GM23248 (cell line): ENCODE data around the gene TULP4.
"Not testable (repeated sequence)": the region's sequence is repeated elsewhere in the genome, so short reads cannot be mapped to it uniquely, and the experiment has no call there.

Experiments
- EZH2 ChIP-seq: fragments of 200-600 bp; sonication (generic); IDR thresholded peaks from 2 replicates; pipeline ENCODE4 v1.6.1; 2018; ENCODE audit warnings: antibody characterized with exemption, mild to moderate bottlenecking; ENCODE audit not compliant: insufficient read depth, poor library complexity, severe bottlenecking
- EZH2phosphoT487 ChIP-seq: fragments of 200-600 bp; sonication (generic); IDR thresholded peaks from 2 replicates; pipeline ENCODE4 v1.6.1; 2018; ENCODE audit warnings: antibody characterized with exemption, moderate library complexity, mild to moderate bottlenecking, low read depth; ENCODE audit not compliant: insufficient read depth

GRCh38 chr6:158339197-158339596, 26.9 kb downstream of the TULP4 start:
- not testable (repeated sequence) for TF ChIP-seq EZH2, EZH2phosphoT487
